ENCODE results near the gene ACSS3.

- TF ChIP-seq CHD2 (IDR thresholded peaks at IDR 0.05; ENCODE audit: low read length, partially characterized antibody) (no peak), EP300 (IDR thresholded peaks at IDR 0.05; ENCODE audit: borderline replicate concordance in 1 of 2, low read depth in 1 of 2, low read length in 1 of 2) (no peak)
Measured at GRCh38 chr12:81075539-81075938, 2.3 kb upstream of the ACSS3 start.
